ENCODE data around the gene GSC2. TPM values are rescaled to one million over a fixed set of nuclear protein-coding genes. Genes with fewer than 3 reads are reported as not detected.

GSC2 gene
- total and polyA plus RNA-seq, 8 donors = not detected

DNA sequence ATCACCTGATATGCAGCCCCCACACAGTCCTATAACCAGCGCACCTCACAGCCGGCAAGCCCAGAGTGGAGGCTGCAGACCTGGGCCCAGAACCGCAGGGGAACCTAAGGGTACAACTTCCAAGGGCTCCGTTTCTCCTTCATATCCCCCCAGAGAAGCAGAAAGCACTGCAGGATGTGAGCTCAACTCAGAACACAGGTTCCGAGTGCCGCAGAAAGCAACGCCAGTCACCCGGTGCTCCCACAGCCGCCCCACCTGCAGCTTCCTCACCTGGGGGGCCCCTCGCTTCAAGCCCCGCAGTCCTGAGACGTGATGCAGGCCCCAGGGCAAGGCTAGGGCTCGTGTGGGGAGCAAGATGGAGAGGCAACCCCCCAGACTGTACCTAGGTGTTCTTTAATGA, 16.5 kb downstream of the GSC2 start:
- peaks cover 43 to 78% (median 76%) of the 10 kb centered on the region in 4 donors for H3K36me3 ChIP-seq
- H3K4me3 ChIP-seq = no peak overlapping the region
- WGBS, 5 donors = 94 to 98% (median 95%) methylated on average over 9 to 13 of the region's 13 CpGs
- intact Hi-C loops (cut with DNase I; ENCODE audit: low total_unique reads) = no loop called here
- H3K27me3 ChIP-seq = no peaks in the 10 kb centered on the region
- H3K9me3 ChIP-seq = no peaks in the 10 kb centered on the region
- TF ChIP-seq POLR2A (IDR thresholded peaks at IDR 0.05) = no peak
- TF ChIP-seq, protein P1, sequence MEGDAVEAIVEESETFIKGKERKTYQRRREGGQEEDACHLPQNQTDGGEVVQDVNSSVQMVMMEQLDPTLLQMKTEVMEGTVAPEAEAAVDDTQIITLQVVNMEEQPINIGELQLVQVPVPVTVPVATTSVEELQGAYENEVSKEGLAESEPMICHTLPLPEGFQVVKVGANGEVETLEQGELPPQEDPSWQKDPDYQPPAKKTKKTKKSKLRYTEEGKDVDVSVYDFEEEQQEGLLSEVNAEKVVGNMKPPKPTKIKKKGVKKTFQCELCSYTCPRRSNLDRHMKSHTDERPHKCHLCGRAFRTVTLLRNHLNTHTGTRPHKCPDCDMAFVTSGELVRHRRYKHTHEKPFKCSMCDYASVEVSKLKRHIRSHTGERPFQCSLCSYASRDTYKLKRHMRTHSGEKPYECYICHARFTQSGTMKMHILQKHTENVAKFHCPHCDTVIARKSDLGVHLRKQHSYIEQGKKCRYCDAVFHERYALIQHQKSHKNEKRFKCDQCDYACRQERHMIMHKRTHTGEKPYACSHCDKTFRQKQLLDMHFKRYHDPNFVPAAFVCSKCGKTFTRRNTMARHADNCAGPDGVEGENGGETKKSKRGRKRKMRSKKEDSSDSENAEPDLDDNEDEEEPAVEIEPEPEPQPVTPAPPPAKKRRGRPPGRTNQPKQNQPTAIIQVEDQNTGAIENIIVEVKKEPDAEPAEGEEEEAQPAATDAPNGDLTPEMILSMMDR (IDR thresholded peaks at IDR 0.05) = no peak
- no peak overlapping the region for H3K27ac ChIP-seq
- no peaks in the 10 kb centered on the region for H3K4me1 ChIP-seq
- DNase-seq = no peak

DNA sequence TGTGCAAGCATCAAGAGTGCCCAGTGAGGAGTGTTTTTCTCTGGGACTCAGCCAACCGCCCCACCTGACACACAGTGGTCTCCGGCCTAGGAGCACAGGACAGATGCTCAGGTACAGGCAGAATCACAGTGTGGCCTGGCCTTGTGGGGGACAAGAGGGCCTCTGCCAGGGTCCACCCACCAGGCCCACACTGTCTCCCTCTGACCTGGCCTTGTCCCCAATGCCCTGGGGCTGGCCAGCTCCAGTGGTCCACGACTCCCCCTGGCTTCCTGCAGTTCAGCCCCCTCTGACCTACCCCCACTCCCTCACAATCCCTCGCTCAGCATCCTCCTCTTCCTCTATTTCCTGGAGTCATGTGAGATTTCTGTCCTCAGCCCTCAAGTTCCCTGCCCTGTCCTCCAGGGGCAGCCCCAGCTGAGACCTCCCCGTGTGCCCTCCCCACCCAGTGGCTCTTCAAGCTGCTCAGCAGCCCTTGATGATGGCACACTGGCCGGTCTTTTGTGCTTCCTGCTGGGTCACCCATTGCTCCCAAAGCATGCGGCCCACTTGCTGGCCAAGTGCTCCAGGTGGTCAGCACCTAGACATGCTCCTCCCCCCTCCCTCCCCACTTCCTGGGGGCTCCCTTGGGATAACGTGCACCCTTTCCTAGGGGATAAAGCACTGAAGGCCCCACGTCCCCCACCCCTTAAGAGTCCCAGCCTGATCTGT, 17.2 kb downstream of the GSC2 start:
- WGBS, 5 donors = 81 to 95% (median 90%) methylated on average over 9 of the region's 9 CpGs
- TF ChIP-seq POLR2AphosphoS5 (IDR thresholded peaks at IDR 0.05) = no peak
- TF ChIP-seq POLR2A (IDR thresholded peaks at IDR 0.05) = no peak
- TF ChIP-seq, protein P1 (IDR thresholded peaks at IDR 0.05) = no peak
- TF ChIP-seq EP300 (IDR thresholded peaks at IDR 0.05) = no peak
- intact Hi-C loops (cut with DNase I; ENCODE audit: low total_unique reads) = no loop called here
- Histone ChIP-seq H3K4me1 (no peaks in the 10 kb centered on the region), H3K9me3 (no peaks in the 10 kb centered on the region), H3K36me3 (peaks cover 35 to 71% (median 68%) of the 10 kb centered on the region in 4 donors), H3K27me3 (no peaks in the 10 kb centered on the region), H3K4me3 (no peak overlapping the region), H3K27ac (no peak overlapping the region)
- DNase-seq = no peak

DNA sequence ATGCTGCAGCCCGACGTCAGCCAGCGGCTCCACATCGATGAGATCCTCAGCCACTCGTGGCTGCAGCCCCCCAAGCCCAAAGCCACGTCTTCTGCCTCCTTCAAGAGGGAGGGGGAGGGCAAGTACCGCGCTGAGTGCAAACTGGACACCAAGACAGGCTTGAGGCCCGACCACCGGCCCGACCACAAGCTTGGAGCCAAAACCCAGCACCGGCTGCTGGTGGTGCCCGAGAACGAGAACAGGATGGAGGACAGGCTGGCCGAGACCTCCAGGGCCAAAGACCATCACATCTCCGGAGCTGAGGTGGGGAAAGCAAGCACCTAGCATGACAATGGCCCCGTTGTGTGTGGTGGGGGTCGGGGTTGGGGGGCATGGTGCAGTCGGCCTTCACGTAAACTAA, 17.9 kb downstream of the GSC2 start:
- DNase-seq = no peak
- H3K9me3 ChIP-seq = no peaks in the 10 kb centered on the region
- WGBS, 5 donors = 93 to 96% (median 94%) methylated on average over 15 to 20 of the region's 20 CpGs
- peaks cover 28 to 64% (median 62%) of the 10 kb centered on the region in 4 donors for H3K36me3 ChIP-seq
- H3K4me3 ChIP-seq = no peak overlapping the region
- intact Hi-C loops (cut with DNase I; ENCODE audit: low total_unique reads) = no loop called here
- H3K27ac ChIP-seq = no peak overlapping the region
- H3K27me3 ChIP-seq = no peaks in the 10 kb centered on the region
- no peaks in the 10 kb centered on the region for H3K4me1 ChIP-seq
- TF ChIP-seq EP300 (IDR thresholded peaks at IDR 0.05) = no peak
- no peak for TF ChIP-seq POLR2AphosphoS5 (IDR thresholded peaks at IDR 0.05)
- TF ChIP-seq POLR2A (IDR thresholded peaks at IDR 0.05) = no peak
- TF ChIP-seq, protein P1 (IDR thresholded peaks at IDR 0.05) = no peak

DNA sequence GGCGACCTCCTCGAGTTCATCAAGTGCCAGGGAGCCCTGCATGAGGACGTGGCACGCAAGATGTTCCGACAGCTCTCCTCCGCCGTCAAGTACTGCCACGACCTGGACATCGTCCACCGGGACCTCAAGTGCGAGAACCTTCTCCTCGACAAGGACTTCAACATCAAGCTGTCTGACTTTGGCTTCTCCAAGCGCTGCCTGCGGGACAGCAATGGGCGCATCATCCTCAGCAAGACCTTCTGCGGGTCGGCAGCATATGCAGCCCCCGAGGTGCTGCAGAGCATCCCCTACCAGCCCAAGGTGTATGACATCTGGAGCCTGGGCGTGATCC, 18.4 kb downstream of the GSC2 start:
- TF ChIP-seq POLR2A (IDR thresholded peaks at IDR 0.05) (no peak), EP300 (IDR thresholded peaks at IDR 0.05) (no peak), POLR2AphosphoS5 (IDR thresholded peaks at IDR 0.05) (no peak)
- TF ChIP-seq, protein P1 (IDR thresholded peaks at IDR 0.05) = no peak
- Histone ChIP-seq H3K9me3 (no peaks in the 10 kb centered on the region), H3K36me3 (peaks cover 23 to 59% (median 56%) of the 10 kb centered on the region in 4 donors), H3K4me1 (no peaks in the 10 kb centered on the region), H3K4me3 (no peak overlapping the region), H3K27ac (no peak overlapping the region), H3K27me3 (no peaks in the 10 kb centered on the region)
- DNase-seq = no peak
- intact Hi-C loops (cut with DNase I; ENCODE audit: low total_unique reads) = no loop called here
- 96 to 98% (median 97%) methylated on average over 17 to 19 of the region's 19 CpGs for WGBS, 5 donors
